GM19468 (cell line): ENCODE data around the gene GNB1.
A peak's percentile ranks its signal among the peaks of the same experiment; 100 is the strongest.
"Not testable (repeated sequence)": the region's sequence is repeated elsewhere in the genome, so short reads cannot be mapped to it uniquely, and the experiment has no call there.

Source experiments
- ATAC-seq: cut with Tn5 transposase; IDR thresholded peaks from one replicate; pipeline ENCODE4 v1.9.1; 2021; ENCODE audit warnings: mild to moderate bottlenecking, moderate library complexity, moderate number of reproducible peaks; ENCODE audit not compliant: unreplicated experiment; ENCODE audit errors: extremely low read depth

The GNB1 gene

DNA sequence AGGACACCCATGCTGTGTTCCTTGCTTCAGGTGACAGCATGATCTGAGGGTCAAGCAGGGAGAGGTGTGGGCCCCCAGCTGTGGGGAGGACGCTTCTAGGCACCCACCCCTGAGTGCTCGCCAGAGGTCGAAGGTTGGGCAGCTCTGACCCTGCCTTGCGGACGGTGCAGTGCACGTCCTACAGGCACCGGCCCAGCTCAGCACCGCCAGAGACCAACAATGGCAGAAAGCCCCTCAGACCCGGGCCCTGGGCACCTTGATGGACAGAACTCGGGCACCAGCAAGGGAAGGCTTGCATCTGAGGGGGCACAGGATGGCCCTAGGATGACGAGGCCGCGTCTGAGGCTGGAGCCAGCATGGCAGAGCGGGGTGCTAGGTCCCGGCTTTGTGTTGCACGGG is 137.3 kb downstream of the GNB1 start:
- ATAC-seq = no peak

DNA sequence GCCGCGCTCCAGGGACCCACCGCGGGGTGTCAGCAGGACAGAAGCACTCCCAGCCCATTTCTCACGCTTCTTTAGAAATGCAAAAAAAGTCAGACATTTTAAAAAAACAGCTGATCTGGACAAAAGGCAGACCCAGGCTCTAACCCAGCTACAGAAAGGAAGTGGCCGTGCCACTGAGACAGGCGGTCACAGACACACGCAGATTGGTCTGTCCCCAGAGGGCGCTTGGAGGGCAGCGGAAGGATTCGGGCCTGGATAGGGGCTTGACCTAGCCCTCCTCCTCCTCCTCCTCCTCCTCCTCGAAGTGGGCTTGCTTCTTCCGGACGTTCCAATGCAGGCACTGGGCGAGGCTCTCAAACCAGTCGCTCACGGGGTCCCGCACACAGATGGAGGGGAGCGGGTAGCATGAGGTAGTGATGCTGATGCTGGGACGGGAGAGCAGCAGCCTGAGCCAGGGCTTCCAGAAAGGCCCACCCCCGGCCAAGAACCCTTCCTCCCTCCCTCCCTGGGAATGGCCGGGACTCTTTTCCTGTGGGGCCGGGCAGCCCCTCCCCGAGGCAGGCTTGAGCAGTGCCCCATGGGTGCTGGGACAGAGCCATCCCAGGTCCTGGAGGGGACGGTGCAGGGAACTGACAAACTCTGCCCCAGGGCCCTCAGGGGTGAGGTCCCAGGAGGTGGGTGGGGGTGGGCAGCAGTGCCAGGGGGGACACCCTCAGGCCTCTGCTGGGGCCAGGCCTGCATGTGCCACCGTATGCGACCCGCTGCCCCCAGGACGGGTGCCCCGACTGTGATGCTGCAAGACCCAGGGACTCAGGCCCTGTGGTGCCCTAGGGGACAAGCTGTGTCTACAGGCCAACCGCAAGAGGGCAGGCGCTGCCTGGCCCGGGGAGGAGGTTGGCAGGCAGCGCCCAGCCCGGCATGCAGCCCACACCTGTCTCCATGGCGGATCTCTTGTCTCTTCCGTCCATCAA is 138.0 kb downstream of the GNB1 start:
- no peak for ATAC-seq

DNA sequence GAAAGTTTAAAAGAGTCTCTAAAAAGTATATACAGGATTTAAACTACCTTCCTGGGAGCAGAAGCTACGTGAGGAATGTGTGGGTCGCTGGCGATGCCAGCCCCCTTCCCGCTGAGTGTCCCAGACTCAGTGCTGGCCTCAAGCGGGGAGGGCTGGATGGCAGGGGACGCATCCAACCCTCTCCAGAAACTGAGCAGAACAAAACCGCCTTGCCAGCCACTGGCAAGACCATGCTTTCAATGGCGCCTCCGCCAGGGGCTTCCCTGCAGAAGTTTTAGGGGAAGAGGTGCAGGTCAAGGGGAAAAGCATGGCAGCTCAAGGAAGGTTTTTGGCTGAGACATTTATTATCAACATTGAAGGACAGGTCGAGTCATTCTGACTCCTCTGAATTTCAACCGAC is 138.7 kb downstream of the GNB1 start:
- ATAC-seq = no peak

DNA sequence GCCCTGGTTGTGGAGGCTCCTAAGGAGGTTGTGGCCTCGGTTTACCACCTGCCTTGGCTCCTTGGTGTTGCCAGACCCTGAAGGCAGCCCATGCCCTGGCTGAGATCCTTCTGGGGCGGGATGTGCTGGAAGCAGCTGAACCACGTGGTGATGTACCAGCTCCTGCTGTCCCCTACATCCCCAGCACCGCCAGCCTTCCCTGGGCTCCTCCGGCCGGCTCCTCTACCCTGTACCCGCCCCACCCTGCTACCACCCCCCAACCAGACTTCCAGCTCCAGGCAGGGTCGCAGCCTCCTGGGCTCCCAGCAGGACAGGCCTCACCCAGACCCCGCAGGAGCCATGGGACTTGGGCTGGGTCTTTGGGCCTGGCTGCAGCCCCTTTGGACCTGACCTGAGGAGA is 140.9 kb downstream of the GNB1 start:
- ATAC-seq = not testable (repeated sequence)

DNA sequence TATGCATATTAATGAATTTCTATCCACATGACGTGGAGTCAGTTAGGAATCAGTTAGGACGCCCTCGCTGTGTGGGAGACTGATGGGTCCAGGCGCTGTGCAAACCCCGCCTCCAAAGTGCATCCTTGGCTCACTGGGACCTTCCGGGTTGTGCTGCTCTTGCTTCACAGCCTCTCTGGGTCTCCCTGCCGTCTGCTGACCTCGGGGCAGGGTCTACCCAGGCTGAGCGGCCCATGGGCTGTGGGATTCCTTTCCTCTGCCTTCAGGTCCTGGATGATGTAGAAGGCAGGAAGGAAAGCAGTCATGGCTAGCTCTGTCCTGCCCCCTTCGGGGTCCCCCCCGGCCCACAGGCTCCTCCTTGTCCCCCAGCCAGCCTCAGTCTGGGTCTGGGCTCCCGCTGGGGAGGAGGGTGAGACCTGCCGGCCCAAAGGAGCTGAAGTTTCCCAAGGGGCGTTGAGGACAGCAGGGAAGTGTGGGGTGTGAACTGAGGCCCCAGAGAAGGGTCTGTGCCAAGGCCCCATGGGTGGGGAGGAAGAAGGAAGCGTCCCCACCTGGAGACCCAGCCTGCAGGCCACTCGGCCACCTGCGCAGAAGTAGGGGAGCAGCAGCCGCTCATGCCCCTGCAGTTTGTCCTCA is 142.1 kb downstream of the GNB1 start:
- no peak for ATAC-seq

DNA sequence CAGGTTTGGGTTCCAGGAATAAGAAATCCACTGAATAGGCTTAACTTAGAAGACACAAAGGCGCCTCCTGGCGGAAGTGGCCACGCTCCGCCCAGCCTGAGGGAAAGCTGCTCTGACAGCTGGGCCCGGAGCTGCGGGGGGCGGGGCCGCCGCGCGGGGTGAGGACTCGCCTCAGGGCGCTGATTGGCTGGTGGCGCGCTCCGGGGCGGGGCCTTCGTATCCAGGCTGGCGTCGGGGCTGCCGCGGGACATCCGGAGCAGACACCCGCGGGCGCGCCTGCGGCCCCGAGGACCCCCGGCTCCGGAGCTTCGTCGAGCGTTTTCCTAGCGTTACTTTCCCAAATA is 144.3 kb downstream of the GNB1 start:
- ATAC-seq = peak; percentile 66

DNA sequence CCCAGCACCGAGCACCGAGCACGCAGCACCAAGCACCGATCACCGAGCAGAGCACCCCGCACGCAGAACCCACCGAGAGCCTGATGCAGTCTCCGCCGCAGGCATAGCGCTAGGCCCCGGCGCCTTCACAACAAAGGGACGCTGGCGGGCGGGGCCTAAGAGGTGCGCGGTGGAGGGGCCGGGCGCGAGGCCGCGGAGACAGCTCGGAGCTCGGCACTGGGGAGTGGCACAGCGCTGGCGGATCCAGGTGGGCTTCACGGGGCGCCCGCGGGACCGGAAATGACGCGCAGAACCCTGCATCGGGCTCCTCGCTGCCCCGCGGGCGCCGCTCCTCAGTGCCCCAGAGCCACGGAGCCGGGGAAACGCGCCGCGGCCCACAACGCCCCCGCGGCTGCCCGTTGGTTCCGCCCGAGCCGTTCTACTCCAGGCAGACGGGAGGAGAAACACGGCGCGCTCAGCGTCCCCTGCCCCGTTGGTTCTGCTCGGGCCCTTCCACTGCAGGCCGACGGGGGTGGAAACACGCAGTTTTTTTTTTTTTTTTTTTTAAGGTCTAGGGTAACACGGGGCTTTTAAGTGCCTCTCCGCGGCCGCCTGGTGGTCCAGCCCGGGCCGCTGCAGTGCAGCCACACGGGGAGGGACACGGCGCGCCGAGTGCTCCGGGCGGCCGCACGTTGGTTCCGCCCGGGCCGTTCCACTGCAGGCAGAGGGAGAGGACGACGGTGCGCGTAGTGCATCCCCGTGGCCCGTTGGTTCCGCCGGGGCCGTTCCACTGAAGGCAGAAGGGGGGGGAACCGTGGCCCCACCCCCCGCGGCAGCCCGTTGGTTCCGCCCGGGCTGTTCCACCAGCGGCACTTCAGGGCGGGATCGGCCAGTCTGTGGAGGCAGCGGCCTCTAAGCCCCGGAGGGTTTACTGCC is 145.0 kb downstream of the GNB1 start:
- peak; percentile 67 for ATAC-seq

DNA sequence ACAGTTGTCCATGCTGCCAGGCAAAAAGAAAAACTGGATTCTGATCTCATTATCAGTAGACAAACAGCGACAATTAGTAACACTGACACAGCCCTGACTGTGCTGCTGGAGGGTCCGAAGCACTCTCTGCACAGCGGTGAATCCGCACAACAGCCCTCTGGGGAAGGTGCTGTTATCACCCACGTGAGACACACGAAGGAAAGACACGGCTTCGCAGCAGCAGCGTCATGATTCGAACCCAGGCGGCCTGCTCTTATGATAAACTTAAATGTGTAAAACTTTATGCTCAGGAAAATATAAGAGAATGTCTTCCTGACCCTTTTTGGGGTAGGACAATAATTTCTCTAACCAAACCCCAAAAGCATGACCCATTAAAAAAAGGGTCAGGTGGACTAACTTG is 148.4 kb downstream of the GNB1 start:
- ATAC-seq = not testable (repeated sequence)

DNA sequence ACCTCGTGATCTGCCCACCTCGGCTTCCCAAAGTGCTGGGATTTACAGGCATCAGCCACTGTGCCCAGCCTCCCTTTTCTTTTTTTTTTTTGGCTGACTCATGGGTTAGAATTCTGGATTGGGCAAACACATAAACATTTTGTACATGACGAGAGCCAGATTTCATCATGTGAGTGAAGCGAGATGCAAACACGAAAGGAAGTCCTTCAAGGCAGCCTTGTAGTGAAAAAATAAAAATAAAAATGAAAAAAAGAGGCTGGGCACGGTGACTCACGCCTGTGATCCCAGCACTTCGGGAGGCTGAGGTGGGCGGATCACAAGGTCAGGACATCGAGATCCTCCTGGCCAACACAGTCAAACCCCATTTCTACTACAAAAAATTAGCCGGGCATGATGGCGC is 149.9 kb downstream of the GNB1 start:
- not testable (repeated sequence) for ATAC-seq

DNA sequence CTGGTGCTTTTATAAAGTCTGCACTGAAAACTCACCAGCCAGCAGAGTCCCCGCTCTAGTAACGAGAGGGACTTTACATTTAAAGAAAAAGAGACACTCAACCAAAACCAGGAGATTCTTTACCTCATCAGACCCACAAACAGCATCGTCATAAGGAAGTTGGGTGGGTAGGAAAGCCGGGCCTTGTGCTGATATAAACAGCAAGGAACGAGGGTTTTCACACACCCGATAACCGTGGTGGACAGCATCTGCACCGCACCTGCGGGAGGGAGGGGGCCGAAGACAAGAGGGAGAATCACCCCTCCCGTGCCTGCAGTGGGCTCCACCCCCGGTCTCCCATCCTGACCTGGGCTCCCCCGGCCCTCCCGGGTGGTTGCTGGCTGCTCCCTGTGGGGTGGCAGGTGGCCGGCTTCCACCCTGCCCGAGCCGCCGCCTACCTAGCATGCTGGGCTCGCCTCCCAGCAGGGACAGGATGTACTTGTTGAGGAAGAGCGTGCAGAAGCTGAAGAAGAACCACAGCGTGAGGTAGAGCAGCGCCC is 152.0 kb downstream of the GNB1 start:
- ATAC-seq = not testable (repeated sequence)

DNA sequence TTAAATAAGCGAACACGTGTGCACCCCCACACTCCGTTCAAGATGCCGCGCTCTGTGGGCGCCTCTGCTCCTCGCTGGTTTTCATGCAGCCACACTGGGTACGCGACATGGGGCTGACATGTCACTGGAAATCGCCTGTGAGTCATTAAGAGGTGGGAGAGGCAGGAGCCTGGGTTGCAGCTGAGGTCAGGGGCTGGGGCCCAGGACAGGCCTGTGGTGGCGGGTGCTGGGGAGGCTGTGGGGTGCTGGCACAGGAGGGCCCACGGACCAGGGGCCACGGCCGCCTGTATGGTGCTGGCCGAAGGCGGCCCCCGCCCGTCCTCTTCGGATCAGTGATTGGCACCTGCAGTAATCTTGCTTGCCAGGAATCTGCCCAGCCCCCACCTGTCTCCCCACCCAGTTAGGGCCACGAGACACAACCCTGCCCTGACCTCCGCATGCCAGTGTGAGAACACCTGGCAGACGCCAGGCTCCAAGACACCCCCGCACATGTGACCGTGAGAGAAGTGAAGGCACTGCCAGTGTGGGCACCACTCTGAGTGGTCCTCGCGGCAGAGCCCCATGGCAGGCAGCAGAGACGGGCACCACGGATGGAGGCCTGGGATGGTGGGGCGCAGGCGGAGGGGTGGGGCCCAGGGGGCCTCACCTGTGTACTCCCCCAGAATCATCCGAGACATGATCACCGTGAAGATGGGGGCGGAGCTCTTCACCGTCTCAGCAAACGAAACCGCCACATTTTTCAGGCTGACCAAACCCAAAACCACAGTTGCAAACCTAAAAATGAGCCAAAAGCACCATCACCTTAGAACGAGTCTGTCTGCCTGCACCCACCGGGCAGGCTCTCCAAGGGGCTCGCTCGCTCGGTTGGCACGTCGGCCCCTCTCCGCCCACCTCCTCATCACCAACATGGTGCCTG is 153.0 kb downstream of the GNB1 start:
- ATAC-seq = not testable (repeated sequence)
